Naive thymus-derived CD8-positive, alpha-beta T cell (primary cell): ENCODE data around the gene MTCH2. TPM values are rescaled to one million over a fixed set of nuclear protein-coding genes. Genes with fewer than 3 reads are reported as not detected.
"Not testable (repeated sequence)": the region's sequence is repeated elsewhere in the genome, so short reads cannot be mapped to it uniquely, and the experiment has no call there.

Experiments
- ATAC-seq, 2 donors: fragments of 150-1000 bp; cut with Tn5 transposase in 1 of 2; sonication (Bioruptor Pico), chemical (Tn5 transposase) in 1 of 2; 1 replicate in 1 of 2; 2 replicates in 1 of 2; pipeline ENCODE4 v1.10.0; 2021; ENCODE audit warnings: mild to moderate bottlenecking in 2 of 2, moderate library complexity in 2 of 2
- POLR2A ChIA-PET: fragments of 350-600 bp; sonication (Branson Sonifier 250); formaldehyde crosslinking; loops from one replicate; lab custom pipeline; 2021; ENCODE audit warnings: antibody characterized with exemption; lab: Charles Lee
- DNase-seq, 10 donors: peaks; one replicate each; pipeline versions ENCODE4 v3.0.0 to v3.0.0-alpha.2; 2020 to 2022
- H3K27ac Mint-ChIP-seq, 10 donors: one replicate each; pipeline ENCODE4 v1.8.0; 2020 to 2022; ENCODE audit warnings: mild to moderate bottlenecking in 10 of 10, mixed read lengths in 10 of 10, moderate library complexity in 4 of 10, inconsistent platforms in 1 of 10
- H3K27me3 Mint-ChIP-seq, 5 donors: one replicate each; pipeline ENCODE4 v1.8.0; 2021 to 2022; ENCODE audit warnings: mixed read lengths in 5 of 5
- H3K36me3 Mint-ChIP-seq, 3 donors: one replicate each; pipeline ENCODE4 v1.8.0; 2020 to 2022; ENCODE audit warnings: mixed read lengths in 3 of 3, mild to moderate bottlenecking in 2 of 3, inconsistent platforms in 1 of 3
- H3K4me1 Mint-ChIP-seq, 4 donors: one replicate each; pipeline ENCODE4 v1.8.0; 2021 to 2022; ENCODE audit warnings: mixed read lengths in 4 of 4
- H3K4me3 Mint-ChIP-seq, 10 donors: one replicate each; pipeline ENCODE4 v1.8.0; 2020 to 2022; ENCODE audit warnings: mild to moderate bottlenecking in 10 of 10, mixed read lengths in 10 of 10, moderate library complexity in 6 of 10, inconsistent platforms in 1 of 10
- H3K9me3 Mint-ChIP-seq, 9 donors: one replicate each; pipeline ENCODE4 v1.8.0; 2020 to 2022; ENCODE audit warnings: mixed read lengths in 9 of 9, mild to moderate bottlenecking in 3 of 9, inconsistent platforms in 1 of 9, moderate library complexity in 1 of 9
- polyA plus RNA-seq, 3 donors: library from polyadenylated mRNA; unstranded; fragments of 300-500 nt; fragmentation: Illumina TruSeq; gene quantifications; one replicate each; pipeline ENCODE4 v1.2.3, GENCODE V29; 2021
- total RNA-seq, 8 experiments: library from RNA in 2 of 8; stranded (reverse) in 2 of 8; gene quantifications; one replicate each; pipeline ENCODE4 v1.2.3 and lab custom pipeline; 2021 to 2026

The MTCH2 gene
- total and polyA plus RNA-seq, 5 experiments from 2014 or later = 21.7 to 67.0 (median 54.2) TPM

DNA sequence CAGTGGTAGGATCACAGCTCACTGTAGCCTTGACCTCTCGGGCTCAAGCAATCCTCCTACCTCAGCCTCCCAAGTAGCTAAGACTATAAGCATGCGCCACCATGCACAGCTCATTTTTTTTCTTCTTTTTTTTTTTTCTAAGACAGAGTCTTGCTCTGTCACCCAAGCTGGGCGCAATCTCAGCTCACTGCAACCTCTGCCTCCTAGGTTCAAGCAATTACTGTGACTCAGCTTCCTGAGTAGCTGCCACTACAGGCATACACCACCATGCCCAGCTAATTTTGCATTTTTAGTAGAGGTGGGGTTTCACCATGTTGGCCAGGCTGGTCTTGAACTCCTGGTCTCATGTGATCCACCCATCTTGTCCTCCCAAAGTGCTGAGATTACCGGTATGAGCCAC is 22.6 kb upstream of the MTCH2 start:
- not testable (repeated sequence) for H3K27me3 Mint-ChIP-seq, H3K36me3 Mint-ChIP-seq, H3K4me3 Mint-ChIP-seq, H3K27ac Mint-ChIP-seq, H3K4me1 Mint-ChIP-seq, ATAC-seq, DNase-seq, H3K9me3 Mint-ChIP-seq
- POLR2A ChIA-PET = interaction anchor here (0.8 kb wide), 1 partner anchor 100 kb away, joined by 4 read pairs; no protein-coding TSS in a partner anchor

- no peak for ATAC-seq
- H3K36me3 Mint-ChIP-seq = no peaks in the 10 kb centered on the region
Measured at GRCh38 chr11:47661245-47661644, 18.9 kb upstream of the MTCH2 start.

GRCh38 chr11:47659276-47659675 is 16.9 kb upstream of the MTCH2 start:
- no peaks in the 10 kb centered on the region for H3K36me3 Mint-ChIP-seq
- H3K4me3 Mint-ChIP-seq = no peak overlapping the region
- H3K9me3 Mint-ChIP-seq = no peaks in the 10 kb centered on the region
- POLR2A ChIA-PET = no interaction called here
- H3K4me1 Mint-ChIP-seq = no peaks in the 10 kb centered on the region
- no peaks in the 10 kb centered on the region for H3K27me3 Mint-ChIP-seq
- ATAC-seq (no peak), DNase-seq (no peak)
- H3K27ac Mint-ChIP-seq = no peak overlapping the region

More at GRCh38 chr11:47661245-47661644, 18.9 kb upstream of the MTCH2 start:
- no peak for DNase-seq
- no peaks in the 10 kb centered on the region for H3K9me3 Mint-ChIP-seq
- no peaks in the 10 kb centered on the region for H3K27me3 Mint-ChIP-seq
- no peak overlapping the region for H3K4me3 Mint-ChIP-seq
- H3K27ac Mint-ChIP-seq = no peak overlapping the region
- POLR2A ChIA-PET = interaction anchor here (0.6 kb wide), 1 partner anchor 9 kb away, joined by 3 read pairs; no protein-coding TSS in a partner anchor
- H3K4me1 Mint-ChIP-seq = no peaks in the 10 kb centered on the region

- DNase-seq (no peak), ATAC-seq (no peak)
- Mint-ChIP-seq H3K9me3 (peaks cover 0 to 12% (median 6%) of the 10 kb centered on the region in 9 donors), H3K4me3 (no peak overlapping the region), H3K4me1 (no peaks in the 10 kb centered on the region), H3K36me3 (peaks cover 0 to 1% (median 0%) of the 10 kb centered on the region in 3 donors), H3K27me3 (no peaks in the 10 kb centered on the region), H3K27ac (no peak overlapping the region)
- POLR2A ChIA-PET = no interaction called here
Measured at GRCh38 chr11:47656260-47656885, 14.0 kb upstream of the MTCH2 start.

GRCh38 chr11:47651818-47652469 is 9.6 kb upstream of the MTCH2 start:
- H3K27ac Mint-ChIP-seq = no peak overlapping the region
- no peaks in the 10 kb centered on the region for H3K4me1 Mint-ChIP-seq
- H3K27me3 Mint-ChIP-seq = no peaks in the 10 kb centered on the region
- ATAC-seq (no peak), DNase-seq (no peak)
- peaks cover 0 to 1% (median 0%) of the 10 kb centered on the region in 3 donors for H3K36me3 Mint-ChIP-seq
- no peak overlapping the region for H3K4me3 Mint-ChIP-seq
- H3K9me3 Mint-ChIP-seq = peaks cover 0 to 12% (median 6%) of the 10 kb centered on the region in 9 donors
- POLR2A ChIA-PET = interaction anchor here (0.7 kb wide), 1 partner anchor 9 kb away, joined by 3 read pairs; no protein-coding TSS in a partner anchor

- no peak overlapping the region for H3K4me3 Mint-ChIP-seq
- peaks cover 0 to 1% (median 0%) of the 10 kb centered on the region in 3 donors for H3K36me3 Mint-ChIP-seq
- DNase-seq (no peak), ATAC-seq (no peak)
- H3K4me1 Mint-ChIP-seq = peaks cover 0 to 1% (median 0%) of the 10 kb centered on the region in 4 donors
- POLR2A ChIA-PET = no interaction called here
- H3K9me3 Mint-ChIP-seq = peaks cover 0 to 12% (median 6%) of the 10 kb centered on the region in 9 donors
- H3K27me3 Mint-ChIP-seq = no peaks in the 10 kb centered on the region
- H3K27ac Mint-ChIP-seq = no peak overlapping the region
Measured at GRCh38 chr11:47649276-47649675, 6.9 kb upstream of the MTCH2 start.

DNA sequence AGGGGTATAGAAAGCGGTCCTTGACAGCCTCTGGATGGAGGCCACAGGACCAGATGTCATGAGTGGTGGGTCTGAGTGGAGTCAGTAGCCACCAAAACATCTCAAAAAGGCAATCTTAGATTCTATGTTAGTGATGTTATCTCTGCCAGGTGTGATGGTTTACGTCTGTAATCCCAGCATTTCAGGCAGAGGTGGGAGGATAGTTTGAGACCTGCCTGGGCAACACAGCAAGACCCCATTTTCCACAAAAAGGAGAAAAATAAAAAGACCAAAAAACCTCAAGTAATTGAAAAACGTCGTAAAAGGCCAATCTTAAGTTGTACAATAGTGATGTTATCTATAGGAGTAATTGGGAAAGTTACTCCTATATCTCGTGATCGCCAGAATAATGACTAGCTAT is 3.7 kb upstream of the MTCH2 start:
- Mint-ChIP-seq H3K27ac (peak overlapping the region in 1 of 10 donors; percentile 79), H3K4me1 (peaks cover 6 to 19% (median 14%) of the 10 kb centered on the region in 4 donors), H3K4me3 (no peak overlapping the region), H3K27me3 (no peaks in the 10 kb centered on the region), H3K9me3 (no peaks in the 10 kb centered on the region), H3K36me3 (no peaks in the 10 kb centered on the region)
- POLR2A ChIA-PET = no interaction called here
- ATAC-seq = no peak
- no peak for DNase-seq

- peaks cover 8 to 24% (median 18%) of the 10 kb centered on the region in 4 donors for H3K4me1 Mint-ChIP-seq
- H3K36me3 Mint-ChIP-seq = no peaks in the 10 kb centered on the region
- no peak overlapping the region for H3K27ac Mint-ChIP-seq
- ATAC-seq = no peak
- H3K9me3 Mint-ChIP-seq = no peaks in the 10 kb centered on the region
- POLR2A ChIA-PET = no interaction called here
- no peaks in the 10 kb centered on the region for H3K27me3 Mint-ChIP-seq
- H3K4me3 Mint-ChIP-seq = no peak overlapping the region
- DNase-seq = no peak
Measured at GRCh38 chr11:47645500-47645899, 3.1 kb upstream of the MTCH2 start.

- Mint-ChIP-seq H3K27me3 (no peaks in the 10 kb centered on the region), H3K9me3 (no peaks in the 10 kb centered on the region), H3K27ac (peak overlapping the region; percentile 81 to 98 (median 97)), H3K4me1 (peaks cover 9 to 35% (median 24%) of the 10 kb centered on the region in 4 donors), H3K4me3 (peak overlapping the region; percentile 88 to 99 (median 92)), H3K36me3 (peaks cover 0 to 26% (median 6%) of the 10 kb centered on the region in 3 donors)
- POLR2A ChIA-PET = interaction anchor here (0.6 to 0.9 kb wide), 3 partner anchors 51 to 122 kb away, joined by 3 to 4 read pairs (median 3); no protein-coding TSS in a partner anchor
- no peak for ATAC-seq
- DNase-seq = no peak
Measured at GRCh38 chr11:47641600-47642098, 710 bp downstream of the MTCH2 start.

DNA sequence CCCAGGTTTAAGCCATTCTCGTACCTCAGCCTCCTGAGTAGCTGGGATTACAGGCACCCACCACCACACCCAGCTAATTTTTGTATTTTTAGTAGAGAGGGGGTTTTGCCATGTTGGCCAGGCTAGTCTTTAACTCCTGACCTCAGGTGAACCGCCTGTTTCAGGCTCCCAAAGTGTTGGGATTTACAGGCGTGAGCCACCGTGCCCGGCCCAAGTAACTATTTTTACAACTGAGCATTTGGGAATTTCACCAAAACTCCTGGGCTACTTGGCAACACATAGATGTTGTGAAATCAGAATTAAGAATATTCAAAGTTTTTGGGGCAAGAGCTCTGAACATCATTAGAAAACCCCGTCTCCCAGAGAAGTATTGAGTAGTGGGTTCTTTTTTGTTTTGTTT is 1.9 kb downstream of the MTCH2 start:
- Mint-ChIP-seq H3K27ac (peak overlapping the region in 4 of 10 donors; percentile 21 to 96 (median 46)), H3K4me3 (peak overlapping the region in 8 of 10 donors; percentile 88 to 99 (median 93)), H3K36me3 (peaks cover 0 to 35% (median 6%) of the 10 kb centered on the region in 3 donors), H3K4me1 (peaks cover 8 to 35% (median 24%) of the 10 kb centered on the region in 4 donors)
- not testable (repeated sequence) for H3K27me3 Mint-ChIP-seq, DNase-seq, H3K9me3 Mint-ChIP-seq, ATAC-seq
- POLR2A ChIA-PET = interaction anchor here (1.2 kb wide), 1 partner anchor 22 kb away, joined by 3 read pairs; no protein-coding TSS in a partner anchor

DNA sequence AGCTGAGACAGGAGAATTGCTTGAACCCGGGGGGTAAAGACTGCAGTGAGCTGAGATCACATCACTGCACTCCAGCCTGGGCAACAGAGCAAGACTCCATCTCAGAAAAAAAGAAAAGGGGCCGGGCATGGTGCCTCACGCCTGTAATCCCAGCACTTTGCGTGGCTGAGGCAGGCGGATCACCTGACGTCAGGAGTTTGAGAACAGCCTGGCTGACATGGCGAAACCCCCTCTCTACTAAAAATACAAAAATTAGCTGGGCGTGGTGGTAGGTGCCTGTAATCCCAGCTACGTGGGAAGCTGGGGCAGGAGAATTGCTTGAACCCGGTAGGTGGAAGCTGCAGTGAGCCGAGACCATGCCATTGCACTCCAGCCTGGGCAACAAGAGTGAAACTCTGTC is 6.0 kb downstream of the MTCH2 start:
- POLR2A ChIA-PET, H3K27me3 Mint-ChIP-seq, H3K9me3 Mint-ChIP-seq, ATAC-seq, H3K4me3 Mint-ChIP-seq, DNase-seq, H3K27ac Mint-ChIP-seq: not testable (repeated sequence)
- Mint-ChIP-seq H3K4me1 (peaks cover 4 to 18% (median 13%) of the 10 kb centered on the region in 4 donors), H3K36me3 (peaks cover 0 to 74% (median 22%) of the 10 kb centered on the region in 3 donors)

GRCh38 chr11:47631473-47631872 is 10.9 kb downstream of the MTCH2 start:
- Mint-ChIP-seq H3K27ac (peak overlapping the region in 1 of 10 donors; percentile 39), H3K4me3 (no peak overlapping the region), H3K9me3 (no peaks in the 10 kb centered on the region), H3K27me3 (no peaks in the 10 kb centered on the region), H3K36me3 (peaks cover 4 to 91% (median 36%) of the 10 kb centered on the region in 3 donors), H3K4me1 (no peaks in the 10 kb centered on the region)
- DNase-seq (no peak), ATAC-seq (no peak)
- POLR2A ChIA-PET = no interaction called here

DNA sequence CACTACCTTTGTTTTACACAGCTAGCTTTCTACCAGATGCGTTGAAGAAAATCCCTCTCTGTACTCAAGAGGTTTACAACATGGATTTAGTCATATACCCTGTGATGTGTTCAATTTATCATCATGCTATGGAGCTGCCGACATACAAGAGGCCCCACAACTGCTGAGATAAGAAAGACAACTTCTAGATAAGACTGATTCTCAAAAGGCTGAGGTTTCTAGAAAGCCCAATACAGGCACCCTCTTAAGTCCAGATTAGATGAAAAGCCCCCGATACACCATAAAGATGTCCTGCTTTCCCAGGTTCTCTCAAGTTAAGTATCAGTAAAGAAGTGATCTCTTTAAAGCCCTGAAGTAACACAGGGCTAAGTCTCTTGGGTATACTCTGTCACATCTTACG is 14.3 kb downstream of the MTCH2 start:
- no peak overlapping the region for H3K27ac Mint-ChIP-seq
- H3K4me3 Mint-ChIP-seq = no peak overlapping the region
- no peak for DNase-seq
- no peaks in the 10 kb centered on the region for H3K4me1 Mint-ChIP-seq
- no peaks in the 10 kb centered on the region for H3K27me3 Mint-ChIP-seq
- no peaks in the 10 kb centered on the region for H3K9me3 Mint-ChIP-seq
- POLR2A ChIA-PET = no interaction called here
- ATAC-seq = no peak
- H3K36me3 Mint-ChIP-seq = peaks cover 8 to 88% (median 29%) of the 10 kb centered on the region in 3 donors
